ENCODE data around the gene SERPINA9. TPM values are rescaled to one million over a fixed set of nuclear protein-coding genes. Genes with fewer than 3 reads are reported as not detected.
A peak's percentile ranks its signal among the peaks of the same experiment; 100 is the strongest.

SERPINA9 gene
- total and polyA plus RNA-seq, 2 of the 8 experiments (the other 6 are each of a cell fraction or from before 2014, with no cell fraction given) = not detected

GRCh38 chr14:94448071-94448808 lies 27.8 kb downstream of the SERPINA9 start:
- Histone ChIP-seq H3K79me2 (ENCODE audit: control insufficient read depth in 1 of 2, insufficient read depth in 2 of 2, low read length in 2 of 2) (no peaks in the 10 kb centered on the region), H2BK20ac (ENCODE audit: low read length) (peak overlapping the region; percentile 26; the same call in 1 of the 2 replicates), H3K4ac (replicated peaks; ENCODE audit: insufficient read length, low read depth, low read length) (no peak overlapping the region), H2AFZ (ENCODE audit: low read length) (no peak overlapping the region), H3K9ac (replicated peaks in 1 of 4; ENCODE audit: extremely low read depth in 1 of 4, low read depth in 3 of 4, low read length in 3 of 4) (no peak overlapping the region), H3K9me3 (ENCODE audit: insufficient read depth in 2 of 2, low read depth in 1 of 2, low read length in 1 of 2) (no peaks in the 10 kb centered on the region), H2BK15ac (ENCODE audit: low read length) (no peak overlapping the region), H3K27me3 (replicated peaks in 1 of 4; ENCODE audit: control insufficient read depth in 3 of 4, extremely low read depth in 1 of 4, insufficient read depth in 3 of 4, low read length in 3 of 4) (no peaks in the 10 kb centered on the region; a peak in 2 of 7 replicates), H3K27ac (ENCODE audit: low read depth, low read length) (no peak overlapping the region), H3K4me1 (replicated peaks in 1 of 4; ENCODE audit: control insufficient read depth in 3 of 4, insufficient read depth in 4 of 4, low read length in 3 of 4) (peaks cover 10 to 27% (median 19%) of the 10 kb centered on the region in 4 experiments), H3K23ac (ENCODE audit: insufficient read length) (no peak overlapping the region), H2AK5ac (ENCODE audit: low read depth, low read length) (no peak overlapping the region), H4K20me1 (replicated peaks in 1 of 2; ENCODE audit: control insufficient read depth in 1 of 2, insufficient read depth in 2 of 2, low read length in 2 of 2) (no peaks in the 10 kb centered on the region), H3K18ac (ENCODE audit: extremely low read depth, low read length) (no peak overlapping the region), H3K23me2 (ENCODE audit: low read depth, low read length) (peaks cover 2% of the 10 kb centered on the region; the same call in 1 of the 2 replicates), H3K4me3 (ENCODE audit: extremely low read depth in 1 of 4, insufficient read depth in 2 of 4, low read depth in 3 of 4, low read length in 4 of 4) (no peak overlapping the region), H3K4me2 (ENCODE audit: insufficient read depth in 1 of 2, low read depth in 2 of 2, low read length in 2 of 2) (no peak overlapping the region), H3K56ac (replicated peaks; ENCODE audit: insufficient read length, low read depth, low read length) (no peak overlapping the region), H4K5ac (ENCODE audit: insufficient read length, low read depth, low read length) (no peak overlapping the region), H4K8ac (ENCODE audit: extremely low read depth, insufficient read depth, low read length) (no peak overlapping the region; the same call in 1 of the 2 replicates), H3K14ac (ENCODE audit: insufficient read length) (no peak overlapping the region), H3K36me3 (ENCODE audit: control insufficient read depth in 2 of 4, insufficient read depth in 4 of 4, low read length in 3 of 4) (no peaks in the 10 kb centered on the region), H4K91ac (replicated peaks; ENCODE audit: insufficient read length, low read length) (no peak overlapping the region), H3K79me1 (ENCODE audit: low read depth, low read length) (no peaks in the 10 kb centered on the region), H2BK12ac (ENCODE audit: low read depth, low read length) (0 out of 2 replicates have a peak overlapping the region, but pooled peaks have one; percentile 30), H2BK5ac (ENCODE audit: low read depth, low read length) (no peak overlapping the region), H2BK120ac (replicated peaks; ENCODE audit: low read depth, low read length) (no peak overlapping the region)
- ChIA-PET CTCF (ENCODE audit: partially characterized antibody) (interaction anchor here (0.8 to 3.9 kb wide), 4 partner anchors 12 to 101 kb away, joined by 3 to 20 read pairs (median 8); no protein-coding TSS in a partner anchor), POLR2A (ENCODE audit: partially characterized antibody) (interaction anchor here (1.5 kb wide), 1 partner anchor 38 kb away, joined by 6 read pairs; no protein-coding TSS in a partner anchor)
- 92% methylated on average over 14 of the region's 14 CpGs; no CpG with 5 or more reads in 1 of the 2 experiments for WGBS, 2 experiments (ENCODE audit: extremely low coverage in 1 of 2, insufficient coverage in 1 of 2, insufficient read length in 1 of 2, insufficient replicate concordance in 2 of 2, low coverage in 1 of 2, low lambda C conversion rate in 2 of 2, missing lambda C conversion rate in 1 of 2)
- DNase-seq (ENCODE audit: low read depth in 1 of 2, low spot score in 2 of 2) (no peak), FAIRE-seq (no peak)
- TF ChIP-seq POLR2AphosphoS5 (IDR thresholded peaks at IDR 0.05; ENCODE audit: low read depth, low read length) (no peak), BACH1 (IDR thresholded peaks at IDR 0.05; ENCODE audit: low read length) (no peak), CREB1 (IDR thresholded peaks at IDR 0.05) (no peak), YY1 (IDR thresholded peaks at IDR 0.05; ENCODE audit: low read depth, low read length) (no peak), PHF8 (conservative IDR thresholded peaks at IDR 0.05; ENCODE audit: low read depth, low read length) (no peak), TAF1 (IDR thresholded peaks at IDR 0.05; ENCODE audit: low read depth, low read length) (no peak), E2F6 (IDR thresholded peaks at IDR 0.05) (no peak), EGR1 (IDR thresholded peaks at IDR 0.05; ENCODE audit: borderline replicate concordance, low read depth, low read length) (no peak), TBP (IDR thresholded peaks at IDR 0.05; ENCODE audit: low read depth, low read length) (no peak), ASH2L (IDR thresholded peaks at IDR 0.05; ENCODE audit: low read length) (no peak), NRF1 (IDR thresholded peaks at IDR 0.05; ENCODE audit: low read depth, low read length) (no peak), SRF (IDR thresholded peaks at IDR 0.05; ENCODE audit: low read depth, low read length) (no peak)

Data from H1 (cell line).